HL-60 (cell line): ENCODE measurements around the gene LONP2.

ENCODE experiments used
- CTCF ChIP-seq: IDR thresholded peaks from one replicate; pipeline ENCODE4 v1.5.1; 2011; ENCODE audit warnings: low read length, control low read depth, inconsistent platforms; ENCODE audit not compliant: insufficient read depth
- TF ChIP-seq, protein P1 (sequence below): IDR thresholded peaks from 2 replicates; pipeline ENCODE4 v1.6.1; 2012; ENCODE audit warnings: low read depth; ENCODE audit not compliant: insufficient replicate concordance

- no peak for TF ChIP-seq CTCF
- TF ChIP-seq, protein P1, sequence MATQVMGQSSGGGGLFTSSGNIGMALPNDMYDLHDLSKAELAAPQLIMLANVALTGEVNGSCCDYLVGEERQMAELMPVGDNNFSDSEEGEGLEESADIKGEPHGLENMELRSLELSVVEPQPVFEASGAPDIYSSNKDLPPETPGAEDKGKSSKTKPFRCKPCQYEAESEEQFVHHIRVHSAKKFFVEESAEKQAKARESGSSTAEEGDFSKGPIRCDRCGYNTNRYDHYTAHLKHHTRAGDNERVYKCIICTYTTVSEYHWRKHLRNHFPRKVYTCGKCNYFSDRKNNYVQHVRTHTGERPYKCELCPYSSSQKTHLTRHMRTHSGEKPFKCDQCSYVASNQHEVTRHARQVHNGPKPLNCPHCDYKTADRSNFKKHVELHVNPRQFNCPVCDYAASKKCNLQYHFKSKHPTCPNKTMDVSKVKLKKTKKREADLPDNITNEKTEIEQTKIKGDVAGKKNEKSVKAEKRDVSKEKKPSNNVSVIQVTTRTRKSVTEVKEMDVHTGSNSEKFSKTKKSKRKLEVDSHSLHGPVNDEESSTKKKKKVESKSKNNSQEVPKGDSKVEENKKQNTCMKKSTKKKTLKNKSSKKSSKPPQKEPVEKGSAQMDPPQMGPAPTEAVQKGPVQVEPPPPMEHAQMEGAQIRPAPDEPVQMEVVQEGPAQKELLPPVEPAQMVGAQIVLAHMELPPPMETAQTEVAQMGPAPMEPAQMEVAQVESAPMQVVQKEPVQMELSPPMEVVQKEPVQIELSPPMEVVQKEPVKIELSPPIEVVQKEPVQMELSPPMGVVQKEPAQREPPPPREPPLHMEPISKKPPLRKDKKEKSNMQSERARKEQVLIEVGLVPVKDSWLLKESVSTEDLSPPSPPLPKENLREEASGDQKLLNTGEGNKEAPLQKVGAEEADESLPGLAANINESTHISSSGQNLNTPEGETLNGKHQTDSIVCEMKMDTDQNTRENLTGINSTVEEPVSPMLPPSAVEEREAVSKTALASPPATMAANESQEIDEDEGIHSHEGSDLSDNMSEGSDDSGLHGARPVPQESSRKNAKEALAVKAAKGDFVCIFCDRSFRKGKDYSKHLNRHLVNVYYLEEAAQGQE, result no peak
Observed at GRCh38 chr16:48262631-48263030, 18.5 kb downstream of the LONP2 start.
